Measurements from ENCODE around the gene TBX6. TPM values are rescaled to one million over a fixed set of nuclear protein-coding genes. Genes with fewer than 3 reads are reported as not detected.

Gene TBX6
- total and polyA plus RNA-seq, 2 of the 4 experiments (the other 2 are of a cell fraction): 0.10 TPM; not detected in 1

DNA sequence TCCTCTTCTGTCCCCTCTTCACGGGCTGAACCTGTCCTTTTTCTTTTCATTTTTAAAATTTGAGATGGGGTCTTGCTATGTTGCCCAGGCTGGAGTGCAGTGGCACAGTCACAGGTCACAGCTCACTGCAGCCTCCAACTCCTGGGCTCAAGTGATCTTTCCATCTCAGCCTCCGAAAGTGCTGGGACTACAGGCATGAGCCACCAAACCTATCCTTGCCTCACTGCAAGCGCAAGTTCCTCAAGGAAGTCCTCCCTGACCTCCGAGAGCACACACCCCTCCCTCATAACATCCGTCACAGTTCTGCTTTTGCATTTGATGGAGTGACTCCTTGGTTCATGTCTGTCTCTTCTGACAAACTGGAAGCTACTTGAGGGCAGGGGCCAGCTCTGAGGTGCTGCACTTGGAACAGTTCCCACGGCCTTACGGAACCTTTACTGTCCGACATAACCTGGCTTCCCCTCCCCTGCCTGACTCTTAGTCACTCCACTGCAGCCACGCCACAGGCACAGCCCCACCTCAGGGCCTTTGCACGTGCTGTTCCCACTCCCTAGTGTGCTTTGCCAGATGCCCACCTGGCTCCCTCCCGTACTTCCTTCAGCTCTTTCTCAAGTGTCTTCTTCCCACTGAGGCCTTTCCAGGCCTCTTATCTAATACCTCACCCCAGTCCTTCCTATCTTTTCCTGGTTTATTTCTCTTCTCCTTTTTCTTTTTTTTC is 4.4 kb downstream of the TBX6 start:
- ATAC-seq (ENCODE audit: low read depth): no peak

More for the DNA sequence above, 4.4 kb downstream of the TBX6 start:
- no peaks in the 10 kb centered on the region for H3K9me3 ChIP-seq (ENCODE audit: control insufficient read depth, insufficient read depth, low read length)
- DNase-seq: no peak
- no peaks in the 10 kb centered on the region for H3K27me3 ChIP-seq (ENCODE audit: control insufficient read depth, insufficient read depth, low read length)
- no peak overlapping the region for H2BK15ac ChIP-seq (ENCODE audit: low read depth, low read length)
- WGBS, 2 experiments (ENCODE audit: extremely low coverage in 2 of 2, insufficient read length in 1 of 2): 94% methylated on average over 6 of the region's 11 CpGs; no CpG with 5 or more reads in 1 of the 2 experiments
- no peak overlapping the region for H3K4ac ChIP-seq (ENCODE audit: low read depth, low read length)
- peaks cover 37% of the 10 kb centered on the region for H3K36me3 ChIP-seq (ENCODE audit: control insufficient read depth, insufficient read depth, low read length)
- BruUV-seq (replicated peaks): no TSS peak
- H2AK9ac ChIP-seq (replicated peaks; ENCODE audit: low read depth, low read length, poor library complexity): no peak overlapping the region
- no peak overlapping the region for H3K23ac ChIP-seq (ENCODE audit: low read depth, low read length)
- H2BK120ac ChIP-seq (ENCODE audit: low read depth, low read length): no peak overlapping the region
- H4K91ac ChIP-seq (ENCODE audit: insufficient read depth, low read depth, low read length): no peak overlapping the region
- no peak overlapping the region for H3K27ac ChIP-seq (ENCODE audit: insufficient read depth, low read length)
- ChIA-PET POLR2A (ENCODE audit: unreplicated experiment) (no interaction called here), CTCF (no interaction called here)
- H3K18ac ChIP-seq (ENCODE audit: low read depth, low read length): no peak overlapping the region
- H3K56ac ChIP-seq (ENCODE audit: extremely low read depth, insufficient read depth, low read length): no peak overlapping the region
- no peak overlapping the region for H2BK5ac ChIP-seq (ENCODE audit: low read depth, low read length, poor library complexity, severe bottlenecking)
- H4K8ac ChIP-seq (ENCODE audit: low read depth in 2 of 2, low read length in 2 of 2): no peak overlapping the region
- in situ Hi-C loops (cut with MboI; ENCODE audit: low sequenced_read_pairs): no loop called here
- H2AFZ ChIP-seq (replicated peaks; ENCODE audit: low read length, poor library complexity): no peak overlapping the region
- no peaks in the 10 kb centered on the region for H3K9me1 ChIP-seq (ENCODE audit: insufficient read depth, low read length)
- H4K5ac ChIP-seq (ENCODE audit: low read depth, low read length): no peak overlapping the region
- H3K14ac ChIP-seq (replicated peaks; ENCODE audit: low read depth, low read length): no peak overlapping the region
- dilution Hi-C loops (cut with HindIII; ENCODE audit: low sequenced_read_pairs, unreplicated experiment): no loop called here
- intact Hi-C loops (cut with micrococcal nuclease): no loop called here
- no peak overlapping the region for H2BK20ac ChIP-seq (ENCODE audit: low read depth, low read length)
- peaks cover 12% of the 10 kb centered on the region for H4K20me1 ChIP-seq (ENCODE audit: insufficient read depth, low read length)
- H2AK5ac ChIP-seq (ENCODE audit: low read depth, low read length): no peak overlapping the region
- no peak overlapping the region for H3K4me2 ChIP-seq (ENCODE audit: low read depth, low read length)
- peaks cover 1 to 16% of the 10 kb centered on the region in 2 experiments for H3K79me1 ChIP-seq (ENCODE audit: low read depth in 1 of 2, low read length in 2 of 2)
- H3K4me3 ChIP-seq (ENCODE audit: insufficient read depth, low read depth, low read length): no peak overlapping the region
- TF ChIP-seq CHD1 (IDR thresholded peaks at IDR 0.05; ENCODE audit: low read depth, low read length) (no peak), BHLHE40 (IDR thresholded peaks at IDR 0.05; ENCODE audit: low read depth, low read length) (no peak), MAFK (IDR thresholded peaks at IDR 0.05; ENCODE audit: low read depth, low read length) (no peak), CTCF (conservative IDR thresholded peaks at IDR 0.05; ENCODE audit: low read depth, low read length) (no peak), NFE2L2 (IDR thresholded peaks at IDR 0.05; ENCODE audit: low read depth, low read length) (no peak), MAZ (IDR thresholded peaks at IDR 0.05; ENCODE audit: borderline replicate concordance, low read depth, low read length) (no peak), MXI1 (IDR thresholded peaks at IDR 0.05; ENCODE audit: borderline replicate concordance, low read depth, low read length) (no peak), CEBPB (IDR thresholded peaks at IDR 0.05; ENCODE audit: low read depth, low read length) (no peak), RCOR1 (IDR thresholded peaks at IDR 0.05; ENCODE audit: insufficient replicate concordance, low read length) (no peak)
- no peak overlapping the region for H3K9ac ChIP-seq (ENCODE audit: low read depth, low read length)
- H3K4me1 ChIP-seq (ENCODE audit: control insufficient read depth, insufficient read depth, low read length): peaks cover 3% of the 10 kb centered on the region; the same call in 1 of the 2 replicates
